Activated CD4-positive, alpha-beta T cell treated with anti-CD3 and anti-CD28 coated beads for 36 hours (primary cell): Measurements from ENCODE around the gene SPRING1. TPM values are rescaled to one million over a fixed set of nuclear protein-coding genes. Genes with fewer than 3 reads are reported as not detected.

Experiments
- ATAC-seq: fragments of 200-7000 bp; cut with Tn5 transposase; one replicate; pipeline ENCODE4 v1.10.0; 2021; ENCODE audit warnings: mild to moderate bottlenecking, moderate library complexity
- CTCF ChIA-PET: fragments of 350-600 bp; sonication (Branson Sonifier 250); formaldehyde crosslinking; loops from one replicate; lab custom pipeline; 2021; ENCODE audit warnings: antibody characterized with exemption; lab: Charles Lee
- POLR2A ChIA-PET: fragments of 350-600 bp; sonication (Branson Sonifier 250); formaldehyde crosslinking; loops from one replicate; lab custom pipeline; 2021; ENCODE audit warnings: antibody characterized with exemption, inconsistent platforms; lab: Charles Lee
- DNase-seq: peaks from one replicate; pipeline ENCODE4 v3.0.0-alpha.2; 2020
- H3K27ac Mint-ChIP-seq: one replicate; pipeline ENCODE4 v1.8.0; 2021; ENCODE audit warnings: mixed read lengths
- H3K27me3 Mint-ChIP-seq: one replicate; pipeline ENCODE4 v1.8.0; 2021; ENCODE audit warnings: mixed read lengths
- H3K36me3 Mint-ChIP-seq: one replicate; pipeline ENCODE4 v1.8.0; 2021; ENCODE audit warnings: low read depth, mixed read lengths
- H3K4me1 Mint-ChIP-seq: one replicate; pipeline ENCODE4 v1.8.0; 2021; ENCODE audit warnings: mixed read lengths
- H3K4me3 Mint-ChIP-seq: one replicate; pipeline ENCODE4 v1.8.0; 2021; ENCODE audit warnings: mild to moderate bottlenecking, moderate library complexity, mixed read lengths
- H3K9me3 Mint-ChIP-seq: one replicate; pipeline ENCODE4 v1.8.0; 2021; ENCODE audit warnings: low read depth, mixed read lengths
- intact Hi-C, 2 experiments: fragments of 100-400 bp; cut with DNase I in 1 of 2; cut with micrococcal nuclease in 1 of 2; formaldehyde crosslinking; loops; one replicate each; pipeline versions ENCODE4 v1.14.2 to v1.15.1; 2022 to 2024; cut with DNase I, micrococcal nuclease
- total RNA-seq, 2 experiments: library from RNA; stranded (reverse); gene quantifications; one replicate each; pipeline ENCODE4 v1.2.3, GENCODE V29; 2021

SPRING1 gene
- total RNA-seq, 2 experiments from 2014 or later, result 15.3 to 17.4 TPM

GRCh38 chr12:116718655-116719454, 19.0 kb downstream of the SPRING1 start:
- POLR2A ChIA-PET, result interaction anchor here (1.6 kb wide), 1 partner anchor 10 kb away, joined by 5 read pairs; no protein-coding TSS in a partner anchor
- Mint-ChIP-seq H3K4me1 (peaks cover 18% of the 10 kb centered on the region), H3K27ac (no peak overlapping the region), H3K4me3 (no peak overlapping the region), H3K36me3 (peaks cover 16% of the 10 kb centered on the region), H3K9me3 (no peaks in the 10 kb centered on the region), H3K27me3 (no peaks in the 10 kb centered on the region)
- ATAC-seq (no peak), DNase-seq (no peak)
- CTCF ChIA-PET, result interaction anchor here (0.7 to 1.9 kb wide), 5 partner anchors 9 to 197 kb away, joined by 3 to 22 read pairs (median 3); no protein-coding TSS in a partner anchor
- intact Hi-C loops, result no loop called here

GRCh38 chr12:116717466-116718437, 20.1 kb downstream of the SPRING1 start:
- peaks cover 14% of the 10 kb centered on the region for H3K4me1 Mint-ChIP-seq
- ATAC-seq (no peak), DNase-seq (no peak)
- H3K4me3 Mint-ChIP-seq, result no peak overlapping the region
- POLR2A ChIA-PET, result interaction anchor here (1.6 kb wide), 1 partner anchor 9 kb away, joined by 5 read pairs; no protein-coding TSS in a partner anchor
- peaks cover 14% of the 10 kb centered on the region for H3K36me3 Mint-ChIP-seq
- intact Hi-C loops, result no loop called here
- H3K27ac Mint-ChIP-seq, result no peak overlapping the region
- H3K9me3 Mint-ChIP-seq, result no peaks in the 10 kb centered on the region
- H3K27me3 Mint-ChIP-seq, result no peaks in the 10 kb centered on the region
- CTCF ChIA-PET, result interaction anchor here (0.7 to 1.9 kb wide), 4 partner anchors 9 to 42 kb away, joined by 3 to 22 read pairs (median 4); no protein-coding TSS in a partner anchor

- DNase-seq (no peak), ATAC-seq (no peak)
- POLR2A ChIA-PET, result no interaction called here
- CTCF ChIA-PET, result interaction anchor here (1.3 to 1.9 kb wide), 2 partner anchors 10 to 11 kb away, joined by 3 to 6 read pairs; no protein-coding TSS in a partner anchor
- Mint-ChIP-seq H3K36me3 (peaks cover 7% of the 10 kb centered on the region), H3K4me1 (peaks cover 8% of the 10 kb centered on the region), H3K27ac (no peak overlapping the region), H3K4me3 (no peak overlapping the region), H3K9me3 (no peaks in the 10 kb centered on the region), H3K27me3 (no peaks in the 10 kb centered on the region)
- intact Hi-C loops, result no loop called here
These were observed 23.7 kb downstream of the SPRING1 start for GRCh38 chr12:116714175-116714574.

- intact Hi-C loops, result no loop called here
- no peaks in the 10 kb centered on the region for H3K27me3 Mint-ChIP-seq
- H3K27ac Mint-ChIP-seq, result peak overlapping the region; percentile 59
- H3K9me3 Mint-ChIP-seq, result no peaks in the 10 kb centered on the region
- ChIA-PET CTCF (interaction anchor here (1.3 to 1.9 kb wide), 3 partner anchors 10 to 715 kb away, joined by 3 to 6 read pairs (median 3); no protein-coding TSS in a partner anchor), POLR2A (no interaction called here)
- H3K4me1 Mint-ChIP-seq, result peaks cover 10% of the 10 kb centered on the region
- H3K4me3 Mint-ChIP-seq, result no peak overlapping the region
- peaks cover 7% of the 10 kb centered on the region for H3K36me3 Mint-ChIP-seq
- ATAC-seq (no peak), DNase-seq (no peak)
These were observed 24.3 kb downstream of the SPRING1 start for GRCh38 chr12:116713527-116713926.

- intact Hi-C loops, result no loop called here
- ATAC-seq (no peak), DNase-seq (no peak)
- ChIA-PET CTCF (interaction anchor here (1.3 to 1.9 kb wide), 2 partner anchors 9 to 715 kb away, joined by 3 to 6 read pairs; no protein-coding TSS in a partner anchor), POLR2A (no interaction called here)
- H3K4me1 Mint-ChIP-seq, result peaks cover 9% of the 10 kb centered on the region
- H3K4me3 Mint-ChIP-seq, result no peak overlapping the region
- H3K27ac Mint-ChIP-seq, result peak overlapping the region; percentile 49
- H3K27me3 Mint-ChIP-seq, result no peaks in the 10 kb centered on the region
- no peaks in the 10 kb centered on the region for H3K9me3 Mint-ChIP-seq
- H3K36me3 Mint-ChIP-seq, result peaks cover 7% of the 10 kb centered on the region
These were observed 25.2 kb downstream of the SPRING1 start for GRCh38 chr12:116712458-116713303.

GRCh38 chr12:116710370-116711150, 27.3 kb downstream of the SPRING1 start:
- no peak for ATAC-seq
- no peak for DNase-seq
- Mint-ChIP-seq H3K4me1 (peaks cover 9% of the 10 kb centered on the region), H3K27ac (no peak overlapping the region), H3K4me3 (no peak overlapping the region), H3K27me3 (no peaks in the 10 kb centered on the region), H3K9me3 (no peaks in the 10 kb centered on the region), H3K36me3 (peaks cover 2% of the 10 kb centered on the region)
- CTCF ChIA-PET, result interaction anchor here (0.6 to 2.7 kb wide), 9 partner anchors 8 to 728 kb away, joined by 3 to 26 read pairs (median 7); no protein-coding TSS in a partner anchor
- POLR2A ChIA-PET, result no interaction called here
- intact Hi-C loops, result no loop called here

GRCh38 chr12:116709768-116710167, 28.1 kb downstream of the SPRING1 start:
- ATAC-seq (no peak), DNase-seq (no peak)
- Mint-ChIP-seq H3K36me3 (no peaks in the 10 kb centered on the region), H3K9me3 (no peaks in the 10 kb centered on the region), H3K27me3 (no peaks in the 10 kb centered on the region), H3K4me1 (peaks cover 9% of the 10 kb centered on the region), H3K27ac (no peak overlapping the region), H3K4me3 (no peak overlapping the region)
- intact Hi-C loops, result loop anchor here in 1 of 2 experiments (5.0 kb wide), 1 partner anchor 712 kb away; no protein-coding TSS in a partner anchor
- ChIA-PET POLR2A (interaction anchor here (0.9 kb wide), 1 partner anchor 9 kb away, joined by 5 read pairs; no protein-coding TSS in a partner anchor), CTCF (interaction anchor here (0.6 to 2.7 kb wide), 22 partner anchors 9 to 727 kb away, joined by 3 to 26 read pairs (median 4); no protein-coding TSS in a partner anchor)

- no peaks in the 10 kb centered on the region for H3K9me3 Mint-ChIP-seq
- ChIA-PET CTCF (interaction anchor here (0.6 to 2.7 kb wide), 34 partner anchors 9 to 722 kb away, joined by 3 to 26 read pairs (median 3); partner anchors contain the start of gene MAP1LC3B2), POLR2A (interaction anchor here (0.9 kb wide), 1 partner anchor 10 kb away, joined by 5 read pairs; no protein-coding TSS in a partner anchor)
- peaks cover 9% of the 10 kb centered on the region for H3K4me1 Mint-ChIP-seq
- H3K4me3 Mint-ChIP-seq, result no peak overlapping the region
- H3K27ac Mint-ChIP-seq, result no peak overlapping the region
- no peaks in the 10 kb centered on the region for H3K36me3 Mint-ChIP-seq
- DNase-seq, result peak; percentile 70
- intact Hi-C loops, result loop anchor here in 1 of 2 experiments (5.0 kb wide), 1 partner anchor 712 kb away; no protein-coding TSS in a partner anchor
- peak; percentile 98 for ATAC-seq
- no peaks in the 10 kb centered on the region for H3K27me3 Mint-ChIP-seq
These were observed 28.8 kb downstream of the SPRING1 start for GRCh38 chr12:116708826-116709756.

GRCh38 chr12:116707751-116708150, 30.1 kb downstream of the SPRING1 start:
- Mint-ChIP-seq H3K27me3 (peaks cover 2% of the 10 kb centered on the region), H3K4me3 (no peak overlapping the region), H3K36me3 (no peaks in the 10 kb centered on the region), H3K4me1 (peaks cover 10% of the 10 kb centered on the region), H3K9me3 (no peaks in the 10 kb centered on the region), H3K27ac (no peak overlapping the region)
- CTCF ChIA-PET, result interaction anchor here (0.6 to 2.0 kb wide), 5 partner anchors 17 to 962 kb away, joined by 3 to 9 read pairs (median 3); no protein-coding TSS in a partner anchor
- ATAC-seq (no peak), DNase-seq (no peak)
- intact Hi-C loops, result loop anchor here in 1 of 2 experiments (5.0 kb wide), 1 partner anchor 710 kb away; no protein-coding TSS in a partner anchor
- POLR2A ChIA-PET, result no interaction called here
